ENCODE measurements around the gene SLMAP. TPM values are rescaled to one million over a fixed set of nuclear protein-coding genes. Genes with fewer than 3 reads are reported as not detected.

SLMAP gene
- total RNA-seq, 1 donor from 2014 or later = 71.5 TPM

- Mint-ChIP-seq H3K9me3 (ENCODE audit: unreplicated experiment) (no peaks in the 10 kb centered on the region), H3K27ac (ENCODE audit: unreplicated experiment) (no peak overlapping the region), H3K36me3 (ENCODE audit: unreplicated experiment) (no peaks in the 10 kb centered on the region), H3K4me3 (ENCODE audit: unreplicated experiment) (no peak overlapping the region), H3K4me1 (ENCODE audit: unreplicated experiment) (peaks cover 23% of the 10 kb centered on the region), H3K27me3 (ENCODE audit: unreplicated experiment) (no peaks in the 10 kb centered on the region)
- no peak for DNase-seq (ENCODE audit: extremely low spot score, unreplicated experiment)
- no peak for TF ChIP-seq CTCF (IDR thresholded peaks at IDR 0.05)
Observed at GRCh38 chr3:57967590-57967989, 211.5 kb downstream of the SLMAP start.

GRCh38 chr3:57968501-57968900 lies 212.4 kb downstream of the SLMAP start:
- no peaks in the 10 kb centered on the region for H3K9me3 Mint-ChIP-seq (ENCODE audit: unreplicated experiment)
- no peak for TF ChIP-seq CTCF (IDR thresholded peaks at IDR 0.05)
- no peaks in the 10 kb centered on the region for H3K27me3 Mint-ChIP-seq (ENCODE audit: unreplicated experiment)
- no peak overlapping the region for H3K4me3 Mint-ChIP-seq (ENCODE audit: unreplicated experiment)
- no peak for DNase-seq (ENCODE audit: extremely low spot score, unreplicated experiment)
- H3K4me1 Mint-ChIP-seq (ENCODE audit: unreplicated experiment) = peaks cover 25% of the 10 kb centered on the region
- no peak overlapping the region for H3K27ac Mint-ChIP-seq (ENCODE audit: unreplicated experiment)
- no peaks in the 10 kb centered on the region for H3K36me3 Mint-ChIP-seq (ENCODE audit: unreplicated experiment)

GRCh38 chr3:57971975-57972374 lies 215.9 kb downstream of the SLMAP start:
- DNase-seq (ENCODE audit: extremely low spot score, unreplicated experiment) = no peak
- Mint-ChIP-seq H3K36me3 (ENCODE audit: unreplicated experiment) (no peaks in the 10 kb centered on the region), H3K27me3 (ENCODE audit: unreplicated experiment) (no peaks in the 10 kb centered on the region), H3K4me1 (ENCODE audit: unreplicated experiment) (peaks cover 32% of the 10 kb centered on the region), H3K27ac (ENCODE audit: unreplicated experiment) (peak overlapping the region; percentile 64), H3K9me3 (ENCODE audit: unreplicated experiment) (no peaks in the 10 kb centered on the region), H3K4me3 (ENCODE audit: unreplicated experiment) (no peak overlapping the region)
- TF ChIP-seq CTCF (IDR thresholded peaks at IDR 0.05) = no peak

- H3K9me3 Mint-ChIP-seq (ENCODE audit: unreplicated experiment) = no peaks in the 10 kb centered on the region
- no peaks in the 10 kb centered on the region for H3K36me3 Mint-ChIP-seq (ENCODE audit: unreplicated experiment)
- TF ChIP-seq CTCF (IDR thresholded peaks at IDR 0.05) = no peak
- DNase-seq (ENCODE audit: extremely low spot score, unreplicated experiment) = no peak
- no peak overlapping the region for H3K4me3 Mint-ChIP-seq (ENCODE audit: unreplicated experiment)
- no peaks in the 10 kb centered on the region for H3K27me3 Mint-ChIP-seq (ENCODE audit: unreplicated experiment)
- peaks cover 27% of the 10 kb centered on the region for H3K4me1 Mint-ChIP-seq (ENCODE audit: unreplicated experiment)
- H3K27ac Mint-ChIP-seq (ENCODE audit: unreplicated experiment) = peak overlapping the region; percentile 64
Observed at GRCh38 chr3:57972531-57973111, 216.5 kb downstream of the SLMAP start.

- no peak for DNase-seq (ENCODE audit: extremely low spot score, unreplicated experiment)
- Mint-ChIP-seq H3K36me3 (ENCODE audit: unreplicated experiment) (no peaks in the 10 kb centered on the region), H3K4me3 (ENCODE audit: unreplicated experiment) (no peak overlapping the region), H3K27ac (ENCODE audit: unreplicated experiment) (peak overlapping the region; percentile 42), H3K27me3 (ENCODE audit: unreplicated experiment) (no peaks in the 10 kb centered on the region), H3K9me3 (ENCODE audit: unreplicated experiment) (no peaks in the 10 kb centered on the region), H3K4me1 (ENCODE audit: unreplicated experiment) (peaks cover 35% of the 10 kb centered on the region)
- no peak for TF ChIP-seq CTCF (IDR thresholded peaks at IDR 0.05)
Observed at GRCh38 chr3:57973715-57974477, 217.8 kb downstream of the SLMAP start.
